HUES6 (cell line): ENCODE results near the gene EIF5A.

Experiments
- H3K27ac ChIP-seq: 2 replicates; pipeline ENCODE4 v1.7.0; 2013; ENCODE audit warnings: low read depth, mild to moderate bottlenecking, low read length, inconsistent platforms
- H3K27me3 ChIP-seq: 2 replicates; pipeline ENCODE4 v1.6.1; 2013; ENCODE audit warnings: low read length; ENCODE audit not compliant: control insufficient read depth, insufficient read depth
- H3K36me3 ChIP-seq: 2 replicates; pipeline ENCODE4 v1.6.1; 2013; ENCODE audit warnings: low read length; ENCODE audit not compliant: control insufficient read depth, insufficient read depth
- H3K4me1 ChIP-seq: 2 replicates; pipeline ENCODE4 v1.6.1; 2013; ENCODE audit warnings: low read length; ENCODE audit not compliant: control insufficient read depth, insufficient read depth
- H3K4me3 ChIP-seq: 2 replicates; pipeline ENCODE4 v1.5.1; 2013; ENCODE audit warnings: low read depth, low read length
- H3K9ac ChIP-seq: one replicate; pipeline ENCODE4 v1.6.1; 2013; ENCODE audit warnings: mild to moderate bottlenecking, low read length
- H3K9me3 ChIP-seq: 2 replicates; pipeline ENCODE4 v1.6.1; 2013; ENCODE audit warnings: low read depth, low read length; ENCODE audit not compliant: control insufficient read depth, insufficient read depth

Gene EIF5A

DNA sequence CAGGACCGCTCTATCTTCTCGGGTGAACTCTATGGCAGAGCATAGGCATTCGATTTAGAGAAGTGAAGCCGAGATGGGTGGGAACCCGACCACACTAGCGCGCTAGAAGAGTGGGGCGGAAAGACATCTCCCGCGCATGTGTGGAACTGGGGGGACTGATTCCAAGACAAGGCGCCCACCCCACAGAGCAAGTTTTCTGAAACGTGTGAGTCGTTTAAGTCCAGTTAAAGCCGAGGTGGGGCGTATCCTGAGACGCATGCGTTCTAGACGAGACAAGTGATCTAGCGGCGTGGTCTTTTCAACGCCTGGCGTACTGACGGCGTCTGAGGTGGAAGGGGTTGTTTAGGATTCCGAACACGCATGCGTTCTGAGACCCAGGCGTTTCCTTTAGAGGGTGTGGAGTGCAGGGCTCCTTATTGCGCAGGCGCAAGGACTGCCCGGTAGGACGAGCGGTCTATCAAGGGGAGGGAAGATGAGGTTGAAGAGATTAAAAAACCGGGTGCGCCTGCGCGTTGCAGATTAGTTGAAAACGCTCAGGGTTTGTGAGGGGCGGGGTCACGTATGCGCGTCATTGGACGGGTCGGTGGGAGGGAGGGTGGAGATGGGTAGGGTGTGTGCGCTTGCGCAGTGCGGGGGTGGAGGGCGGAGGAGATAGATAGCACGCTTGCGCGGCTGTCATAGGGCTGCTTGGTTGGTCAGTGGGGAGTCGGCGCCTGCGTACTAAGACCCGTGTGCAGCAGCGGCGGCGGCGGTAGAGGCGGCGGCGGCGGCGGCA lies at the start of gene EIF5A:
Gene EIF5A (plus strand): TSS at position 718 of the 775 bp plus-strand sequence. CDS start 2,008 bp downstream, outside the sequence.
- Histone ChIP-seq H3K27ac (peak within 1 kb of the TSS; percentile 97), H3K36me3 (peaks cover 34% of the 10 kb centered on the region), H3K9ac (peak within 1 kb of the TSS; percentile 96), H3K27me3 (no peaks in the 10 kb centered on the region), H3K4me1 (peaks cover 5% of the 10 kb centered on the region; the same call in 1 of the 2 replicates), H3K4me3 (peak within 1 kb of the TSS; percentile 98), H3K9me3 (no peaks in the 10 kb centered on the region)

DNA sequence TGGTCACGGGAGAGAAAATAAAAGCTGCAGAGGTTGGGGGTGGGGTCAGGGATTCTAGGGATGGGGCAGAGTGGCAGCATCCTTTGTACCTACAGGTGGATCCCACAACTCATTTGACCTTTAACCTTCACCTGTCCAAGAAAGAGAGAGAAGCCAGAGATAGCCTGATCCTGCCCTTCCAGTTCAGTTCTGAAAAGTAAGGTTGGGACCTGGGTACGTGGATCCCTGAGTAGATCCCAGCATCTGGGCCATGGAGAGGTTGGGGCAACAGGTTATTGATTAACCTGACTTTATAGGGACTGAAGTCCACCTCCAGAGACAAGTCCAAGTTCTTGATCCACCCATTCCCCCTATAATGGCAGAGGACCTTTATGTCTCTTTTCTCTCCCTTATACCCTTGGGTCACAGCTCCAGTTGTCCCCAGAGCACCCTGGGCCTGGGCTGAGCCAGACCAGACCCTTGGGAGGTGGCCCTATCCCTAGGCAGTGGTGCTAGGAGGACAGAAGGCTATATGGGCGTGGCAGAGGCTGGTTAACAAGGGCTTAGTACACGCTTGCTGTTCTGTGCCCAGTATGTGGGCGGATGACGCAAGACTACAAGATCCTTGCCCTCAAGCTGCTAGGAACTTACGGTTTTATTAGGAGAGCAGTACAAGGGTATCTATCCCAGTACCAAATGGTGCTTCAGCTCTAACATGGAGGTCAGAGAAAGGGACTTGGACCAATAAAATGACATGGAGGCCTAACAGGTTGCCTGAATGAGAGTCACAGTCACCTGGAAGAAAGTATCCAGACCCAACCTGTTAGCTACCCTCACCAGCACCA lies 48.5 kb upstream of the EIF5A start:
- no peak overlapping the region for H3K27ac ChIP-seq
- no peaks in the 10 kb centered on the region; the same call in 1 of the 2 replicates for H3K4me1 ChIP-seq
- no peak overlapping the region for H3K4me3 ChIP-seq

GRCh38 chr17:7259555-7259889 lies 47.9 kb upstream of the EIF5A start:
- no peak overlapping the region for H3K4me3 ChIP-seq
- H3K27ac ChIP-seq: no peak overlapping the region

More for the DNA sequence above, 48.5 kb upstream of the EIF5A start:
- H3K9ac ChIP-seq: no peak overlapping the region
- H3K9me3 ChIP-seq: no peaks in the 10 kb centered on the region
- peaks cover 60% of the 10 kb centered on the region for H3K36me3 ChIP-seq
- H3K27me3 ChIP-seq: peaks cover 29% of the 10 kb centered on the region; the same call in 1 of the 2 replicates

GRCh38 chr17:7260151-7260550 lies 47.3 kb upstream of the EIF5A start:
- Histone ChIP-seq H3K9ac (peak overlapping the region; percentile 91), H3K4me1 (peaks cover 4% of the 10 kb centered on the region; the same call in 1 of the 2 replicates), H3K36me3 (peaks cover 48% of the 10 kb centered on the region), H3K9me3 (no peaks in the 10 kb centered on the region), H3K27ac (peak overlapping the region; percentile 99; the same call in 1 of the 2 replicates), H3K4me3 (peak overlapping the region; percentile 92), H3K27me3 (peaks cover 29% of the 10 kb centered on the region; the same call in 1 of the 2 replicates)

More at GRCh38 chr17:7259555-7259889, 47.9 kb upstream of the EIF5A start:
- Histone ChIP-seq H3K27me3 (peaks cover 29% of the 10 kb centered on the region; the same call in 1 of the 2 replicates), H3K9me3 (no peaks in the 10 kb centered on the region), H3K9ac (no peak overlapping the region), H3K36me3 (peaks cover 54% of the 10 kb centered on the region), H3K4me1 (peaks cover 3% of the 10 kb centered on the region; the same call in 1 of the 2 replicates)

GRCh38 chr17:7260651-7261378 lies 46.6 kb upstream of the EIF5A start:
- peak overlapping the region; percentile 99 for H3K27ac ChIP-seq
- peaks cover 29% of the 10 kb centered on the region; the same call in 1 of the 2 replicates for H3K27me3 ChIP-seq
- peak overlapping the region; percentile 92 for H3K4me3 ChIP-seq
- peaks cover 43% of the 10 kb centered on the region for H3K36me3 ChIP-seq
- no peaks in the 10 kb centered on the region for H3K9me3 ChIP-seq
- peak overlapping the region; percentile 91 for H3K9ac ChIP-seq
- H3K4me1 ChIP-seq: peaks cover 4% of the 10 kb centered on the region; the same call in 1 of the 2 replicates

GRCh38 chr17:7261379-7262191 lies 45.8 kb upstream of the EIF5A start:
- Histone ChIP-seq H3K27me3 (peaks cover 29% of the 10 kb centered on the region; the same call in 1 of the 2 replicates), H3K4me3 (peak overlapping the region; percentile 92), H3K4me1 (peaks cover 7% of the 10 kb centered on the region), H3K9ac (peak overlapping the region; percentile 91), H3K36me3 (peaks cover 36% of the 10 kb centered on the region), H3K27ac (peak overlapping the region; percentile 99), H3K9me3 (no peaks in the 10 kb centered on the region)

- H3K4me3 ChIP-seq: peak within 1 kb of the TSS; percentile 92
- H3K27ac ChIP-seq: peak within 1 kb of the TSS; percentile 99
- peak within 1 kb of the TSS; percentile 91 for H3K9ac ChIP-seq
- peaks cover 28% of the 10 kb centered on the region for H3K36me3 ChIP-seq
- H3K27me3 ChIP-seq: peaks cover 29% of the 10 kb centered on the region; the same call in 1 of the 2 replicates
- no peaks in the 10 kb centered on the region for H3K9me3 ChIP-seq
- peaks cover 7% of the 10 kb centered on the region for H3K4me1 ChIP-seq
Measured at GRCh38 chr17:7262192-7262934, 45.1 kb upstream of the EIF5A start, which contains the start of gene CLDN7. TSS of gene CLDN7 (minus strand) at chr17:7262478. CDS start at chr17:7262043, 435 bp downstream.

- H3K9me3 ChIP-seq: no peaks in the 10 kb centered on the region
- H3K36me3 ChIP-seq: peaks cover 23% of the 10 kb centered on the region
- peaks cover 29% of the 10 kb centered on the region; the same call in 1 of the 2 replicates for H3K27me3 ChIP-seq
- peak overlapping the region; percentile 92 for H3K4me3 ChIP-seq
- peak overlapping the region; percentile 45; the same call in 1 of the 2 replicates for H3K27ac ChIP-seq
- peaks cover 7% of the 10 kb centered on the region for H3K4me1 ChIP-seq
- H3K9ac ChIP-seq: peak overlapping the region; percentile 53
Measured at GRCh38 chr17:7262935-7263800, 44.3 kb upstream of the EIF5A start.

GRCh38 chr17:7263801-7264078 lies 43.7 kb upstream of the EIF5A start:
- peak overlapping the region; percentile 0; the same call in 1 of the 2 replicates for H3K27ac ChIP-seq
- H3K27me3 ChIP-seq: peaks cover 29% of the 10 kb centered on the region; the same call in 1 of the 2 replicates
- H3K36me3 ChIP-seq: peaks cover 17% of the 10 kb centered on the region
- peak overlapping the region; percentile 53 for H3K9ac ChIP-seq
- peaks cover 7% of the 10 kb centered on the region for H3K4me1 ChIP-seq
- H3K9me3 ChIP-seq: no peaks in the 10 kb centered on the region
- peak overlapping the region; percentile 92 for H3K4me3 ChIP-seq
